ENCODE results near the gene NLK.
"Not testable (repeated sequence)": the region's sequence is repeated elsewhere in the genome, so short reads cannot be mapped to it uniquely, and the experiment has no call there.

The NLK gene

GRCh38 chr17:28232966-28233870 lies 190.7 kb downstream of the NLK start:
- DNase-seq = peak; percentile 23
- in situ Hi-C loops (cut with HindIII; ENCODE audit: low pct_ligation_motif_present, low pct_unique_long_range_greater_than_20kb, low sequenced_read_pairs) = not testable (repeated sequence)

GRCh38 chr17:28233872-28234856 lies 191.7 kb downstream of the NLK start:
- DNase-seq; in situ Hi-C loops (cut with HindIII; ENCODE audit: low pct_ligation_motif_present, low pct_unique_long_range_greater_than_20kb, low sequenced_read_pairs): not testable (repeated sequence)

DNA sequence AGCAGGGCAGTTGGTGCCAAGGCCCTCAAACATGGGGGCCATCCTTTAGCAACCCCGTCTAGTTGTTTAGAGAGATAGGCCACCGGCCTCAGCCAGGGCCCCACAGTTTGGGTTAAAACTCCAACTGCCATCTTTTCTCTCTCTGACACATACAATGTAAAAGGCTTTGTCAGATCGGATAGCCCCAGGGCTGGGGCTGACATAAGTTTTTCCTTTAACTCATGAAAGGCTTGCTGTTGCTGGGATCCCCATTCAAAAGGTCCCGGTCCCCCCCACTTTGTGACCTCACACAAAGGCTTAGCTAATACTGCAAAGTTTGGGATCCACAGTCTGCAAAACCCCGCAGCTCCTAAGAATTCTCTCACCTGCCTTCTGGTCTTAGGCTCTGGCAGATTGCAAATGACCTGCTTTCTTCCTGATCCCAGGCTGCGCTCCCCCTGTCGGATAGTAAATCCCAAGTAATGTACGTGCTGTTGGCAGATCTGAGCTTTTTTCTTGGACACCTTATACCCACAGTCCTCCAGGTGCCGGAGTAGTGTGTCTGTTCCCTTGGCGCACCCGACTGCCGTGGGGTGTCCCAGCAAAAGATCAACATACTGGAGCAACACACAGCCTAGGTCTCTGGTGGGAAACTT lies 192.7 kb downstream of the NLK start:
- DNase-seq; in situ Hi-C loops (cut with HindIII; ENCODE audit: low pct_ligation_motif_present, low pct_unique_long_range_greater_than_20kb, low sequenced_read_pairs): not testable (repeated sequence)

- in situ Hi-C loops (cut with HindIII; ENCODE audit: low pct_ligation_motif_present, low pct_unique_long_range_greater_than_20kb, low sequenced_read_pairs); DNase-seq: not testable (repeated sequence)
Measured at GRCh38 chr17:28236033-28236653, 193.7 kb downstream of the NLK start.

DNA sequence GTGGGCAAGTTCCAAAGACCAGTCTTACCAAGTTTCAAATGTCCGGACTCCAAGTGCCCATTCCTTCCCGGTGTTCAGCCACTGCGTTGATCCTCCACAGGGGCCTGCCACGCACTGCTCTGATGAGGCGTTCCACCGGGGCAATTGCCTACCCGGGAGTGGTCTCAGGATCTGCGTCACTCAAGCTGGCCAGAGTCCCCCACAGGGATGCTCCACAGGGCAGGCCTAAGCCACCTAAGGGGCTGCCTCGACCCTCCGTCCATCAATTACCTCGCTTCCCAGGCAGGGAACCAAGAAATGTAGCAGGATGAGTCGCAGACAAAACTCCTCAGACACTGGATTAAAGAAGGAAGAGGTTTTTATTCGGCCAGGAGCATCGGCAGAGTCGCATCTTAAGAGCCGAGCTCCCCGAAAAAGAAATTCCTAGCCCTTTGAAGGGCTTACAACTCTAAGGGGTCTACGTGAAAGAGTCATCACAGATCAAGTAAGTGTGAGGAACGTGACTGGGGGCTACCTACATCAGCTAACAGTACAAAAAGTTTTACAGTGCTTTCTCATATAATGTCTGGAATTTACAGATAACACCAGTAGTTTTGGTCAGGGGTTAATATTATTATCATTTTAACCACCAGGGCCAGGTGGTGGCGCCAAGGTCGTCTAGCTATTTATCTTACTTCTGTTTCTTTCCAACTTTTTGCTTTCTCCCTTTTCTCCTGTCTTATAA lies 196.2 kb downstream of the NLK start:
- in situ Hi-C loops (cut with HindIII; ENCODE audit: low pct_ligation_motif_present, low pct_unique_long_range_greater_than_20kb, low sequenced_read_pairs); DNase-seq: not testable (repeated sequence)

DNA sequence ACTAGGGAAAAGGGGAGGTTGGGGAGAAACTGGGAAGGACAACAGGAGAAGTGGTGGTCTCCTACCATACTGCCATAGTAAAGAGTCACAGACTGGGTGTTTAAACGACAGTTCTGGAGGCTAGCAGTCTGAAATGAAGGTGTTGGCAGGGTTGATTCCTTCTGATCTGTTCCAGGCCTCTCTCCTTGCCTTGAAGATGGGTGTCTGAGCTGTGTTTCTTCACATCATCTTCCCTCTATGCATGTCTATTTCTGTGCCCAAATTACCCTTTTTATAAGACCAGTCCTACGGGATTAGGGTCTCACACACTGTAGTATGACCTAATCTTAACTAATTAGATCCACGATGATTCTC lies 196.8 kb downstream of the NLK start:
- no peak for DNase-seq
- in situ Hi-C loops (cut with HindIII; ENCODE audit: low pct_ligation_motif_present, low pct_unique_long_range_greater_than_20kb, low sequenced_read_pairs) = no loop called here

DNA sequence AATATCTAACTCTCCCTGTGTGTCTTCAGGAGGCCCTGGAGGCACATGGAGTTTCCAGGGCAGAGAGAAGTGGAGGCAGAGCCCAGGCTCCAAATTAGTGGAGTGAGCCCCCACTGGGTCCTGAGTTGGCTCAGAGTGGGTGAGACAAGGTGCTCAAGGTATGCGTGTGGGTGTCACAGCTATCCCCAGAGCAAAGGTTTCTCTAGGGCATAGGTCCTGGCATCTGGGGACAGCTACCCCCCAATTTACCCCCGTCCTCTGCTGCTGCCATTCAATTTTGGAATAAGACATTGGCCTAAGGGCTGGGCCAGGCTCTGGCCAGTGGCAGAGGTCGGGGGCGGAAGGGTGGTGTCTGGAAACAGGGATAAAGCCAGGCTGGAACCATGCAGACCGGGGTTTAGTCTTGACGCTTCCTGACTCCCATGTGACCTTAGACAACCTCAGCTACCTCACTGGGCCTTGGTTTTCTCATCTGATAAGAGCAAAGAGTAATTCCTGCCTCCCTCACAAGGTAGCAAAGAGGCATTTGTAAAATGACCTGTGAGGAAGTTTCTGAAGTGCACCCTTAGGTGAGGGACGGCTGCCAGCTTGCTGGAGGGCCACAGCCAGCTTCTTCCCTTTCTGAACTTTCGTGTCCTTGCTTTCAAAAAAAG lies 198.3 kb downstream of the NLK start:
- no peak for DNase-seq
- in situ Hi-C loops (cut with HindIII; ENCODE audit: low pct_ligation_motif_present, low pct_unique_long_range_greater_than_20kb, low sequenced_read_pairs) = no loop called here

DNA sequence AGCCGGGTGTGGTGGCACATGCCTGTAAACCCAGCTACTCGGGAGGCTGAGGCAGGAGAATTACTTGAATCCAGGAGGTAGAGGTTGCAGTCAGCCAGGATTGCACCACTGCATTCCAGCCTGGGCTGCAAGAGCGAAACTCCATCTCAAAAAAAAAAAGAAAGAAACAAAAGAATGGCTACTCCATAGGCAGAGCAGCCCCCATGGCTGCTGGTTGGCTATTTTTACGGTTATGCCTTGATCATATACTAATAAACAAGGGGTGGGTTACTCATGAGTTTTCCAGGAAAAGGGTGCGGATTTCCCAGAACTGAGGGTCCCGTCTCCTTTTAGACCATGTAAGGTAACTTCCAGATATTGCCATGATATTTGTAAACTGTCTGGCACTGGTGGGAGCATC lies 200.3 kb downstream of the NLK start:
- no peak for DNase-seq
- in situ Hi-C loops (cut with HindIII; ENCODE audit: low pct_ligation_motif_present, low pct_unique_long_range_greater_than_20kb, low sequenced_read_pairs) = no loop called here

- in situ Hi-C loops (cut with HindIII; ENCODE audit: low pct_ligation_motif_present, low pct_unique_long_range_greater_than_20kb, low sequenced_read_pairs); DNase-seq: not testable (repeated sequence)
Measured at GRCh38 chr17:28243268-28243667, 200.8 kb downstream of the NLK start.

- in situ Hi-C loops (cut with HindIII; ENCODE audit: low pct_ligation_motif_present, low pct_unique_long_range_greater_than_20kb, low sequenced_read_pairs) = no loop called here
- DNase-seq = no peak
Measured at GRCh38 chr17:28244446-28244845, 202.0 kb downstream of the NLK start.

Measured in ACHN (cell line).